Hematopoietic multipotent progenitor cell treated with erythropoietin and hydrocortisone succinate and interleukin-3 and kit ligand, for 15 days (in vitro differentiated cells): Measurements from ENCODE around the gene PDE6C.

ENCODE experiments used
- DNase-seq: peaks from one replicate; pipeline ENCODE4 v3.0.0-alpha.2; 2015; ENCODE audit warnings: low spot score

The PDE6C gene

DNA sequence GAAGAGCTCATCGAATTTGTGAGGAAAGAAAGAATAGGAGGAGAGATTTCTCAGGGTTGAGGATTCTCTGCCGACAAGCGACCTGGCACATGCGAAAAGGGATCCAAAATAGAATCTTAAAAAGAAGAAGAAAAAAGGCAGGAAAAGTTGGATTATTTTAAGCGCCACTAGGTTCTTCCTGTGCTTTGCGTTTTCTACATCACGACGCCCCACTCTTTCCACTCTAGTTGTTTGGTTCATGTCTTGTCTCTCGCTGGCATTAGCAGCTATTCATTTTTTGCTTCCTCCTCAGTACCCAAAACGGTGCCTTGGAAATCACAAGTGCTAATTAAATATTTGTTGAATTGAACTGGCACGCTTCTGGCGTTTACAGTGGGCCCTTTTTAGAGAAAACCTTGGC lies 90.7 kb downstream of the PDE6C start:
- no peak for DNase-seq

DNA sequence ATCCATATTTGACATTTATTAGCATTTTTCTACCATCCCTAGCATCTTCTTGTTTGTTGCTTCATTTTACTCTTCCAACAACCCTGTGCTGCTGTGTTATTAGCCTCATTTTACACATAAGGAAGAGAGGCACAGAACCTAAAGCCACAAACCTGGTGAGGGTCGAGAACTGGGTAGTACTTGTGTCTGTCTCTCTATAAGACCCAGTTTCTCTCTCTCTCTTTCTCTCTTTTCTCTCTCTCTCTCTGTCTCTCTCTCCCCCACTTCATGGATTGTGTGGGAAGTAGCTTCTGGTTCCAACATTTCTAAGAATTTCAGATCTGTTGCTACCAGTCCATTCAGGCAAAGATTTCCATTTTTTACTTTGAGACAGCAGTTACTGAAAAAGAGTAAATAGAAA lies 91.5 kb downstream of the PDE6C start:
- DNase-seq, result no peak

GRCh38 chr10:93704451-93704850 lies 92.1 kb downstream of the PDE6C start:
- no peak for DNase-seq

DNA sequence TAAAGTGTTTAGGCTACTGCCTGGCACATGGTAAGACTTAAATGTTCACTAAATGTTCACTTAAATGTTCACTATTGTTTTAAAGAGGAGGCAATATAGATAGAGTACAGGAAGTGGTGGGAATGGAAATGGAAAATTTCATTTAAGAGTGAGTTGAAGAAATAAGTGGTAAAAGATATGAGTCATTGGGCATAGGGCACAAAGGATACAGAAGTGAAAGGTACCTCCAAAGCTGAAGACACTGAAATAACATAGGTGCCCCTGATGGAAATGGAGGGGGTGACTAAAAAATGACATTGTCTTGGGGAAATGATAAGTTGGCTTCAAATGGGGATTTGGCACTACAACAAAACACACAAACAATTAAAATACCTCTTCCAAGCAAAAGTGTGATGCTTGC lies 95.3 kb downstream of the PDE6C start:
- DNase-seq, result no peak

- no peak for DNase-seq
These were observed 98.1 kb downstream of the PDE6C start for GRCh38 chr10:93710333-93710909.

DNA sequence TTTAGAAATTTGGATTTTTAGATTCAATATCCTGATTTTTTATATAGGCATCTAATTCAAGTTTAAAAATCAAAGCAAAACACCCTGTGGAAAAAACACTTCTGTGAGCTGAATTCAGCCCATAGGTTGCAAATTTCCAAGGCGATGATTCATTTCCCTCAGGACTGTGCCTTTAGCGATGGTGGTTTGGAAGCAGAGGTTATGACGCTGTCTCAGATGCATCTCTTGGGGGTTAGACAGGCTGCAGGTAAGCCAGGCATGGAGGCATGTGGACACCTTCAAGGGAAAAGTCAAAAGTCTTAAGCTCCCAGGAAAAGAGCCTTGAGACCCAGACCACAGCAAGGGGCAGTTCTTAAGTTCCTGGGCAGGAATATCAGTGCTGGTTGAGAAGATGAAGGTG lies 99.6 kb downstream of the PDE6C start:
- no peak for DNase-seq

GRCh38 chr10:93712593-93712992 lies 100.3 kb downstream of the PDE6C start:
- no peak for DNase-seq

GRCh38 chr10:93715345-93715744 lies 103.0 kb downstream of the PDE6C start:
- no peak for DNase-seq
